ENCODE measurements around the gene PTPRD.
A peak's percentile ranks its signal among the peaks of the same experiment; 100 is the strongest.

PTPRD gene

DNA sequence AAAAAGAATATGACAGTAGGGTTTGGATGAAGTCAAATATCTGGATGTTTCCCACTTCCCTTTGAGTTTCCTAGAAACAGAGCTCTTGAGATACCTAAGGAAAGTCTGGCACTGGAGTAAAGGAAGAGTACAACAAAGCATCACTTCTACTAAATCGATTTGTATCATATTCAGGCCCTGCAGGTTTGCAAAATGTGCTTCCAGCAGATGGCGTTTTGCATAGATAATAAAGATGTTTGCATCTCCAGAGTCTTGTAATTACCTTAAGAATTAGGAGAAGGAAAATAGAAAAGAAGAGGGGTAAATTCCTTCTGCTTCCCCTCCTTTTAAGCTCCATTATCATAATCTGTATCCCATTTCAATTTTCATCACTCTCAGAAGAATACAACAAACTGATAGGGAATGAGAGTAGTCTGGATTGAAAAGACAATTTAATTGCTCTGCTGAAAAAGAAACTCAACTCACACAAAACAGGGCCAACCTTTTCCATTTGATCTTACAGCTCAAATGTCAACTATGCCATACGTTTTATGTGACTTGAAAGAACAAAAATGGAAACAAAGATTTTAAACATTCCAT, 380.4 kb downstream of the PTPRD start:
- H3K79me2 ChIP-seq (ENCODE audit: control insufficient read depth, low read length) = no peaks in the 10 kb centered on the region
- no peaks in the 10 kb centered on the region for H3F3A ChIP-seq (ENCODE audit: control insufficient read depth, insufficient read depth)
- no peaks in the 10 kb centered on the region for H3K9me3 ChIP-seq (ENCODE audit: control insufficient read depth, insufficient read depth, low read length)
- H3K27me3 ChIP-seq (ENCODE audit: control insufficient read depth, low read length) = no peaks in the 10 kb centered on the region
- no peak overlapping the region for H3K4me3 ChIP-seq (ENCODE audit: low read length)
- H3K36me3 ChIP-seq (ENCODE audit: control insufficient read depth, low read length) = no peaks in the 10 kb centered on the region
- TF ChIP-seq, protein P1, sequence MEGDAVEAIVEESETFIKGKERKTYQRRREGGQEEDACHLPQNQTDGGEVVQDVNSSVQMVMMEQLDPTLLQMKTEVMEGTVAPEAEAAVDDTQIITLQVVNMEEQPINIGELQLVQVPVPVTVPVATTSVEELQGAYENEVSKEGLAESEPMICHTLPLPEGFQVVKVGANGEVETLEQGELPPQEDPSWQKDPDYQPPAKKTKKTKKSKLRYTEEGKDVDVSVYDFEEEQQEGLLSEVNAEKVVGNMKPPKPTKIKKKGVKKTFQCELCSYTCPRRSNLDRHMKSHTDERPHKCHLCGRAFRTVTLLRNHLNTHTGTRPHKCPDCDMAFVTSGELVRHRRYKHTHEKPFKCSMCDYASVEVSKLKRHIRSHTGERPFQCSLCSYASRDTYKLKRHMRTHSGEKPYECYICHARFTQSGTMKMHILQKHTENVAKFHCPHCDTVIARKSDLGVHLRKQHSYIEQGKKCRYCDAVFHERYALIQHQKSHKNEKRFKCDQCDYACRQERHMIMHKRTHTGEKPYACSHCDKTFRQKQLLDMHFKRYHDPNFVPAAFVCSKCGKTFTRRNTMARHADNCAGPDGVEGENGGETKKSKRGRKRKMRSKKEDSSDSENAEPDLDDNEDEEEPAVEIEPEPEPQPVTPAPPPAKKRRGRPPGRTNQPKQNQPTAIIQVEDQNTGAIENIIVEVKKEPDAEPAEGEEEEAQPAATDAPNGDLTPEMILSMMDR (IDR thresholded peaks at IDR 0.05; ENCODE audit: low read depth, low read length, poor library complexity, severe bottlenecking) = peak; percentile 19
- TF ChIP-seq EZH2phosphoT487 (IDR thresholded peaks at IDR 0.05; ENCODE audit: borderline replicate concordance, low read length) = no peak
- H3K9me2 ChIP-seq (replicated peaks; ENCODE audit: control insufficient read depth, low read length) = no peaks in the 10 kb centered on the region
- no peaks in the 10 kb centered on the region for H4K20me1 ChIP-seq (ENCODE audit: control insufficient read depth, insufficient read depth, low read depth, low read length)
- no peak overlapping the region for H3K4me2 ChIP-seq (ENCODE audit: low read length)
- H3K4me1 ChIP-seq (ENCODE audit: control insufficient read depth, low read length) = no peaks in the 10 kb centered on the region
- H3K27ac ChIP-seq (ENCODE audit: low read depth, low read length) = no peak overlapping the region

GRCh38 chr9:10230512-10230911, 382.3 kb downstream of the PTPRD start:
- H3K79me2 ChIP-seq (ENCODE audit: control insufficient read depth, low read length) = no peaks in the 10 kb centered on the region
- H3K4me1 ChIP-seq (ENCODE audit: control insufficient read depth, low read length) = no peaks in the 10 kb centered on the region
- no peaks in the 10 kb centered on the region for H3K9me3 ChIP-seq (ENCODE audit: control insufficient read depth, insufficient read depth, low read length)
- H3K9me2 ChIP-seq (replicated peaks; ENCODE audit: control insufficient read depth, low read length) = no peaks in the 10 kb centered on the region
- H3K36me3 ChIP-seq (ENCODE audit: control insufficient read depth, low read length) = no peaks in the 10 kb centered on the region
- no peak overlapping the region for H3K4me3 ChIP-seq (ENCODE audit: low read length)
- no peaks in the 10 kb centered on the region for H4K20me1 ChIP-seq (ENCODE audit: control insufficient read depth, insufficient read depth, low read depth, low read length)
- H3K27ac ChIP-seq (ENCODE audit: low read depth, low read length) = no peak overlapping the region
- H3K27me3 ChIP-seq (ENCODE audit: control insufficient read depth, low read length) = no peaks in the 10 kb centered on the region
- H3F3A ChIP-seq (ENCODE audit: control insufficient read depth, insufficient read depth) = no peaks in the 10 kb centered on the region
- no peak overlapping the region for H3K4me2 ChIP-seq (ENCODE audit: low read length)
- no peak for TF ChIP-seq EZH2phosphoT487 (IDR thresholded peaks at IDR 0.05; ENCODE audit: borderline replicate concordance, low read length)

DNA sequence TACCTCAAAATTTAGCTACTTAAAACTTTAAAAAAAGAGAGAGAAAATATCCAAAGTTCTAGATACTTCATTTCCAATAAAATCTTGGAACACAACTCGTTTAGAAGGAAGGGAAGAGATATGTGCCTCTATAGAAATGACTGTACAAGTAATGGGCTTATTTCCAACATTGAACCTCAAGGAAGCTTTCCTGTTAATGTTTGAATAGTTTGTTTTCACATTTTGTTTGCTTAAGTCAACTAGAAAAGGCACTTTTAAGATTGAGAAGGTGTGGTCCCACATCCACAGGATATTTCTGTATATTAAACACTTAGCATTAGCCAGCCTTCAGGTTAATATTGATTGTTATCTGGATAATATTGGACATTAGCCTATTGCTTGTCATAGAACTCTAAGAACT, 384.7 kb downstream of the PTPRD start:
- no peak overlapping the region for H3K27ac ChIP-seq (ENCODE audit: low read depth, low read length)
- H3F3A ChIP-seq (ENCODE audit: control insufficient read depth, insufficient read depth) = no peaks in the 10 kb centered on the region
- no peaks in the 10 kb centered on the region for H4K20me1 ChIP-seq (ENCODE audit: control insufficient read depth, insufficient read depth, low read depth, low read length)
- no peak for TF ChIP-seq EZH2phosphoT487 (IDR thresholded peaks at IDR 0.05; ENCODE audit: borderline replicate concordance, low read length)
- TF ChIP-seq, protein P1 (IDR thresholded peaks at IDR 0.05; ENCODE audit: low read depth, low read length, poor library complexity, severe bottlenecking) = no peak
- H3K9me2 ChIP-seq (replicated peaks; ENCODE audit: control insufficient read depth, low read length) = no peaks in the 10 kb centered on the region
- H3K9me3 ChIP-seq (ENCODE audit: control insufficient read depth, insufficient read depth, low read length) = no peaks in the 10 kb centered on the region
- H3K36me3 ChIP-seq (ENCODE audit: control insufficient read depth, low read length) = no peaks in the 10 kb centered on the region
- no peaks in the 10 kb centered on the region for H3K27me3 ChIP-seq (ENCODE audit: control insufficient read depth, low read length)
- H3K4me1 ChIP-seq (ENCODE audit: control insufficient read depth, low read length) = no peaks in the 10 kb centered on the region
- H3K4me3 ChIP-seq (ENCODE audit: low read length) = no peak overlapping the region
- H3K79me2 ChIP-seq (ENCODE audit: control insufficient read depth, low read length) = no peaks in the 10 kb centered on the region
- no peak overlapping the region for H3K4me2 ChIP-seq (ENCODE audit: low read length)

DNA sequence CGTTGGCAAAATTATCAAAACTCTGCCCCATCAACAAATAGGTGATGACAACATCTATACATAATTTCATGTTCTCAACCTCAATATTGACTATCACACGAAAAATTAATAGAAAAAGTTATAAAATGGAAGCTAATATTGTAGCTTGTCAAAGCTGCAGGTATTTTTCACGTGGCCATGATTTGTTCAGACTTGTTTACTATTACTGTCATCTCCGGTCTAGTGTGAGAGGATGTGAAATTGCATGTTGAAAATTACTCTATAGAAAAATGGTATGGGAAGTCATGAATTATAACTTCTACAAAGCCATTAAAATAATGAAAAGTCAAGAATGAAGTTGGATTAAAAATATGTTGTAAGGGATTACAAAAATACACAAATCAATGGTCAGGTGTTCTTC, 385.8 kb downstream of the PTPRD start:
- TF ChIP-seq, protein P1 (IDR thresholded peaks at IDR 0.05; ENCODE audit: low read depth, low read length, poor library complexity, severe bottlenecking) = no peak
- TF ChIP-seq EZH2phosphoT487 (IDR thresholded peaks at IDR 0.05; ENCODE audit: borderline replicate concordance, low read length) = no peak
- no peaks in the 10 kb centered on the region for H3K27me3 ChIP-seq (ENCODE audit: control insufficient read depth, low read length)
- no peak overlapping the region for H3K4me3 ChIP-seq (ENCODE audit: low read length)
- no peaks in the 10 kb centered on the region for H3K9me2 ChIP-seq (replicated peaks; ENCODE audit: control insufficient read depth, low read length)
- H3K27ac ChIP-seq (ENCODE audit: low read depth, low read length) = no peak overlapping the region
- no peaks in the 10 kb centered on the region for H3K36me3 ChIP-seq (ENCODE audit: control insufficient read depth, low read length)
- no peak overlapping the region for H3K4me2 ChIP-seq (ENCODE audit: low read length)
- H3F3A ChIP-seq (ENCODE audit: control insufficient read depth, insufficient read depth) = no peaks in the 10 kb centered on the region
- H3K79me2 ChIP-seq (ENCODE audit: control insufficient read depth, low read length) = no peaks in the 10 kb centered on the region
- H3K9me3 ChIP-seq (ENCODE audit: control insufficient read depth, insufficient read depth, low read length) = no peaks in the 10 kb centered on the region
- H3K4me1 ChIP-seq (ENCODE audit: control insufficient read depth, low read length) = peaks cover 8% of the 10 kb centered on the region
- H4K20me1 ChIP-seq (ENCODE audit: control insufficient read depth, insufficient read depth, low read depth, low read length) = no peaks in the 10 kb centered on the region

Data from DOHH2 (cell line).